Dermis microvascular lymphatic vessel endothelial cell (primary cell): Measurements from ENCODE around the gene RGS16. TPM values are rescaled to one million over a fixed set of nuclear protein-coding genes. Genes with fewer than 3 reads are reported as not detected.
"Not testable (repeated sequence)": the region's sequence is repeated elsewhere in the genome, so short reads cannot be mapped to it uniquely, and the experiment has no call there.

Experiments
- DNase-seq, 2 donors: peaks; one replicate each; pipeline versions ENCODE4 v3.0.0 to v3.0.0-alpha.2; 2010; ENCODE audit warnings: low read depth in 2 of 2
- total RNA-seq: library from RNA; depleted of rRNA; stranded (reverse); fragments of >200 nt; gene quantifications from 2 replicates; pipeline ENCODE4 v1.2.1, GENCODE V29; 2014

RGS16 gene
- total RNA-seq = 0.89 and 1.3 TPM in 2 replicates

DNA sequence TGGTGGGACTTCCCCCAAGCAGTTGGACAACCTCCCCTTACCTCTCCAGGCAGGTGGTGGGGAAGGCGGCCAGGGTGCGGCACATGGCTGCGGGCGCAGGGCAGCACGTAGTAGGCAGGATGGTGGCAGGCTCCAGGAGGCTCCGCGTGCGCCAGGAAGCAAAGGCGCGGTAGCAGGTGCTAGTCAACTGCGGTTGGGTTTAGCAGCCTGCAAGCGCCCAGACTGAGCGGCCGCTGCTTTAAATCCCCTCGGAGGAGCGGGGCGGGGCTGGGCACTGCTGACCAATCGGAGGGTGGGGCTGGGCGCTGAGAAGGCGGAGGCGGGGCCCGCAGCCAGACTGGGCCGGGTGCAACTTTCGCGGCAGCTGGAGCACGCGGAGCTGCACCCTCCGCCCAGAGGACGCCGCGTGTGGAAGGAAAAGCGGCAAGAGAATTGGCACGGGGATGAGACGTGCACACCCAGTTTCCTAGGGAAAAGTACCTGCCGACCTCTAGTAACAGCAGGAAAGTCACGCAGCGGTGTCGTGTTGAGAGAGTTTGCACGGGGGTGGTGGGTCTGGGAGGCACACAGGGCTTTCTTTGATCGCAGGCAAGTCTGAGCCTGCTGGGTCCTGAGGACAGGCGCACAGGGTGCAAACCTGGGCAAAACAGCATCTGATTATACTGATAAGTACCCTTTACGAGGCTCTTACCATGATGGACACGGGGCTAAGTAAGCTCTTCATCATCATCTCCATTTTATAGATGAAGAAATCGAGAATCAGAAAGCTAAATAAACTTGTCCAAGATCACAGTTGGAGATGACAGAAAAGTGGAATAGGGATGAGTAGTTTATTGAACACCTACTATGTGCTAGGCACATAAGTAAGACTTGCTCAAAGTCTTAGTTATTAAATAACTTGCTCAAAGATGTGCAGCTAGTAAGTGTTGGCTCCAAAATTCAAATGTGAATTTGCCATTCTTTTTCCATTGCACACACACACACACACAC is at the start of gene RGS16:
Gene RGS16 (minus strand): TSS at position 215 of the 990 bp plus-strand sequence. CDS start 130 bp downstream, at position 85.
- peak; percentile 16 to 72 for DNase-seq

DNA sequence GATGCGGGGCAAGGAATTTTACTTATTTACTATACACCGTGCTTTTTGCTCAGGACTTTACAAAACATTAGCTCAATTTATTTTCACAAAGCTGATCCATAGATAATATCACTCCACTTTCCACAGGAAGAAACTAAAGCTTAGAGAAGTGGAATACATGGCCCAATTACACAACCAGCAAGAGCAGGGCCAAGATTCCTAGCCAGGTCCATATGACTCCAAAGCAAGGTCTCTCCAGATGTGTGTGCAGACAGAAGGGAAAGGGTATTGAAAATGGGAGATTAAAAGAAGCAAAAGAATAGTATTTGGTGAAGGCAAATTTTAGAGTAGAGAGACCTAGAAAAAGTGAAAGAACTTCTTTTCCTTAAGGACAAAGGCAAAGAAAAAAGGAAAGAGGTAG is 49.8 kb upstream of the RGS16 start:
- no peak for DNase-seq

GRCh38 chr1:182652933-182653332 is 48.7 kb upstream of the RGS16 start:
- DNase-seq = no peak

DNA sequence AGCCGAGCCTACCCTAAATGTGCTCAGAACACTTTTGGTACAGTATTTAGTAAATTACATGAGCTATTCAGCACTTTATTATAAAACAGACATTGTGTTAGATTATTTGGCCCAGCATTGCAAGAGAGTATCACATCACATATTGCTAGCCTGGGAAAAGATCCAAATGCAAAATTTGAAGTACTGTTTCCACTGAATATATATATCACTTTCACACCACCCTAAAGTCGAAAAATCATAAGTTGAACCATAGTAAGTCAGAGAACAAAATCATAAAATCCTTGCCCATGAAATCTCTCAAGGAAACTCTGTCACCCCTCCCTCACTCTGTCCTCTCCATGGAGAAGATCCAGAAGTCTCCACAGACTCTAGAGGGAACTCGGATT is 47.1 kb upstream of the RGS16 start:
- DNase-seq = no peak

DNA sequence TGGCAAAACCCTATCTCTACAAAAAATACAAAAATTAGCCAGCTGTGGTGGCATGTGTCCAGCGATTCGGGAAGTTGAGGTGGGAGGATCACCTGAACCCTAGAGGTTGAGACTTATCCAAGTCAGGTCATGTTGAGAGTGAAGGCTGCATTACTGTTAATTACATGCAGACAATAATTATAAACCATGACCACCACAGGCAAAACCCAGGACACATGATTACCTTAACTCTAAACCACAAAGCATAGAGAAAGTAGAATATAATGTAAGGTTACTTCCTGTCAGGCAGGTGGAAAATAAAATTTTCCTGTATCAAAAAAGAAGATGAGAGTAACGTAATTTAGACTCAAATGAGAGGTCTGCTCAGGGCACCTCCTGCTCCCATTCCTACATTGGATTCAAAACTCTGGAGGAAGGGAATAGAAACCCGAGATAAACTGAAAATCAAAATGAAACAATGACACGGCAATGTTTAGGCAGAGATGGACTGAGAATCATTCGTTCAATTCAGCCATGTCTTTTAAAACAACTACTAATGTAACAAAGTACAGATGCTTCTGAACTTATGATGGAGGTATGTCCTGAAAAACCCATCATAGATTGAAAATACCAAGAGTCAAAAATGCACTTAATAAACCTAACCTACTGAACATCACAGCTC is 46.6 kb upstream of the RGS16 start:
- DNase-seq = no peak

DNA sequence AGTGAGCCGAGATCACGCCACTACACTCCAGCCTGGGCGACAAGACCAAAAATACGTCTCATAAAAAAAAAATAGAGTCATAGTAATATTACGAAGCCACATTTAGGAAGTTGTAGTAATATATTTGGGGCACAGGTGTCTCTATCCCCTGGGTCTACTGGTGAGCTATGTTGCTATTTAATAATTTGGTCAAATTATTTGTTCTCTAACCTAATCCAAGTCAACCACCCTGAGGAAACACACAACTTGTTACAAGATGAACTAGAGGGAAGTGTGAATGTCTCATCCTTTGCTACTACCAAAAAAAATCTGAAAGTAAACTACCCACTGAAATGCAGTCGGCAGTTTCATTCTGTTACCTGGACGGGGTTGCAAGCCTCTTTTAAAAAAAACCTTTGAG is 44.9 kb upstream of the RGS16 start:
- DNase-seq = no peak

DNA sequence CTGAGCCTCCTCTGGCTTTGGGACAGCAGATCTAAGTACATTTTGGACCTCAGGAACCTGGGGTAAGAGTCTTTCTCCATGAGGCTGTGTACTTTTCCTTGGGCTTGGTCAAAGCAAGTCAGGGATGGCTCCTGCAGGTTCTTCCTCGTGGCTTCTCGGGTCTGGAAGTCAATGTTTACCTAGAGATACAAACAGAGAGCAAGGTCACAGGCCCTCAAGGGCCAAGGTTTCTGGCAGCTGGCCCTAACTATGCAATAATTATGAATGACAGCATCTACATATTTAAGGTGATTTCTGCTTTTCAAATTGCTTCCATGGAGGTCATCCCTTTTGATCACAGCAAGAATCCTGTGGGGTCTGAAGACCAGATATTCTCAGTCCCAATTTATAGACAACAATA is 42.5 kb upstream of the RGS16 start:
- DNase-seq = no peak

GRCh38 chr1:182644886-182645285 is 40.7 kb upstream of the RGS16 start:
- no peak for DNase-seq

- no peak for DNase-seq
Measured at GRCh38 chr1:182643699-182644098, 39.5 kb upstream of the RGS16 start.

DNA sequence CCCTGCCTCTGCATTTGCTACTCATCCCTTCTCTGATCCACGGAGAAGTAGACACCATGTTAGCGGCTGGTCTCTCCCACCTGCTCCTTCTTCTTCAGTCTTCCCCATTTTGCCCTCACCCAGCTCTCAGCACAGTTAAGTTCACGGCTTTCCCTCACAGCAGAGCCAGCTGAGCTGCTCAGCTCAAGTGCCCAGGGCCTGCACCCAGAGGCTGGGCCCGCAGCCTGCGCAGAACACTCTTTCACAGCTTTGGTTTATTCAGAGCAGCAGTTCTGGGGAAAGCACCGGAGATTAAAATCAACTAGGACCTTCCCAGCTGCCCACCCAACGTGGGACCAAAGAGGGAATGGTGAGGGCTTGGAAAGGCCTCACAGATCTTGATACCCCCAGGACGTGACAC is 38.3 kb upstream of the RGS16 start:
- no peak for DNase-seq

DNA sequence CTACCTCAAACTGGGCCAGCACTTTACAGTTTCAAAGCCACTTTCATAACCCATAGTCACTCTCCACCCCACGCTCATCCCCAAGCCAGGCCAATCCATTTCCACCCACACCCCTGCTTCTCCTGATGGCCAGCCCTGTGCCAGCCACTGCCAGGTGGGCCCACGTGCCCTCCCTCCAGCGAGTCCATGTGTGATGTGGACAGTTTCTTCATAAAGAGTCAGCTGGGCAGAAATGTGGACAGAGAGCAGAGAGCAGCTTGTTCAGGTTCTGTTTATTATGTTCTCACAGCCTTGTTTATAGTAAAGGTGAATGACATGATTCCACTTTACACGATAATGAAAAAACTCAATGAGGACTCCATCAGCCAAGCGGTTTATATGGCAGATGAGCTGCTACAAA is 37.4 kb upstream of the RGS16 start:
- DNase-seq = no peak

DNA sequence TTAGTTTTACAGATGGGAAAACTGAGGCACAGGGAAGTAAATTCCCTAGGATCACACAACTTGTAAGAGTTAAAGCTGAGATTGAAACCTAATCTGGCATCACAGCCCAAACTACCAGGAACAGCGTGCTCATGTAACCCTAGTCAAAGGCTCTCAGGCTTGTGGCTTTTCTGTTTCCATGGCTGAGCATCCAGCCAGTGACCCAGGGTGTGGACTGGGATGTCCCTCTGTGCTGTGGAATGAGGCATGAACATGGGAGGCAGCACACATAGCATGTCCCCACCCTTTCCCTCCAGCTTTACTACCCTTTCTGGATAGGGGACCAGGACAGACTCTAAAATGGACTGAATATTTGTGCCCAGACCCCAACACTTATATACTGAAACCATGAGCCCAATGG is 35.1 kb upstream of the RGS16 start:
- no peak for DNase-seq

DNA sequence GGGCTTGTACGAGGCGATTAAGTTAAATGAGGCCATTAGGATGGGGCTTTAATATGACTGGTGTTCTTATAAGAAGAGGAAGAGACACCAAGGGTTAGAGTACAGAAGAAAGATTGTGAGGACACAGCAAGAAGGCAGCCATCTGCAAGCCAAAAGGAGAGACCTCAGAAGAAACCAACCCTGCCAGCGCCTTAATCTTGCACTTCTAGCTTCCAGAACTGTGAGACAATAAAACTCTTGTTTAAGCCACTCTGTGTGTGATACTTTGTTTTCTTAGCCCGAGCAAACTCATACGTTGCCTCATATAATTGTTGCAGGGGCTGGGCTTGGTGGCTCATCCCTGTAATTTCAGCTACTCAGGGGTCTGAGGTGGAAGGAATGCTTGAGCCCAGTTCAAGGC is 33.6 kb upstream of the RGS16 start:
- no peak for DNase-seq

GRCh38 chr1:182635871-182636270 is 31.7 kb upstream of the RGS16 start:
- no peak for DNase-seq

DNA sequence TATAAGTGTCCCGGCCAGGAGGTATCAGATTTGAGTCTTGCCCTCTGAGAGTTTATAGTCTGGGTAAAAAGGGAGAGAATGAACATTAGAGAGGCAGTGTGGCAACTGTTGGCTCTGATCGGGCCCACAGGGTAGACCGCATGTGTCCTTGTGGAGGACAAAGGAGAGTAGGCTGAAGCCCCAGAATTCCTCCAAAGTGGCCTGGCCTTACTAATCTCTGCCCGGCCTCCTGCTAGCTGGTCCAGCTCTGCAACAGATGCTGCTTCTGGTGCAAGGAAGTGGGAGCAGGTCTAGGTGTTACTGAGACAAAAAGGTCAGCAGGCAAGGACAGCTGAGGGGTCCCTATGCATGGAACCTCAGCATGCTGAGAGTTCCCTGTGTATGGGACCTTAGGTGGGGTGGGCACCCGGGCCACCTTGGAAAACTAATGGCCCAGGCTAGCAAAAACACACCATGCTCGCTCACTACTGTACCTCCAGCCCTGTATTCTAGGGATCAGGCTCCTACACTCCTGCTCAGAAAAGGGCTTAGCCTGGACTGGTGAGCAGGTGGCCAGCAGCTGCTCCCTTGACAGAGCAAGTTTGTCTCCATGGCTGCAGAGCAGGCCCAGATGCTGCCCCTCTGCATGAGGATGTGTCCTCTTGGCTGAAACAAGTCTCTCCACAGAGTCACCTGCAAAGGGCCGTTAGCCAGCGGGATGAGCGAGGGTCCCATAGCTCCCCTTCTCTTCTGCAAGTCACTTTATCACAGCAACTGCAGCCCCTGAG is 30.3 kb upstream of the RGS16 start:
- no peak for DNase-seq

GRCh38 chr1:182633657-182634281 is 29.6 kb upstream of the RGS16 start:
- peak in 1 of 2 donors; percentile 7 for DNase-seq

DNA sequence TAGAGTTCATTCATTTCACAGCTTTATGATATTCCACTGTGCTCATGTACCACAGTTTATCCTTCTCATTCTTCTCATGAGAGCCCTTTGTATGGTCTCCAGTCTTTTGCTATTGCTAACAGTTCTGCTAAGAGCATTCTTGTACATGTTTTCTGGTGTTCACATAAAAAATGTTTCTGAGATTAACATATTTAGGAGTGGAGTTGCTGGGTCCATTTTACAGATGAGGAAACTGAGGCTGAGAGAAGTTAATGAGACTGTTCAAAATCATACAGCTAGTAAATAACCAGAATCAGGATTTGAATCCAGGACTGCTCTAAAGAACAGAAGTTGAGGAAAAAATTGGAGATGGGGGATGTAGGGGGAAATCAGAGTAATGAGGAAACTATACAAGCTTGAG is 28.8 kb upstream of the RGS16 start:
- no peak for DNase-seq

GRCh38 chr1:182632441-182632857 is 28.3 kb upstream of the RGS16 start:
- DNase-seq = not testable (repeated sequence)

DNA sequence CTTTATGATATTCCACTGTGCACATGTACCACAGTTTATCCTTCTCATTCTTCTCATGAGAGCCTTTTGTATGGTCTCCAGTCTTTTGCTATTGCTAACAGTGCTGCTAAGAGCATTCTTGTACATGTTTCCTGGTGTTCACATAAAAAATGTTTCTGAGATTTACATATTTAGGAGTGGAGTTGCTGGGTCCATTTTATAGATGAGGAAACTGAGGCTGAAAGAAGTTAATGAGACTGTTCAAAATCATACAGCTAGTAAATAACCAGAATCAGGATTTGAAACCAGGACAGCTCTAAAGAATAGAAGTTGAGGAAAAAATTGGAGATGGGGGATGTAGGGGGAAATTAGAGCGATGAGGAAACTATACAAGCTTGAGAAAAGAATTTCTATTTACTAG is 27.8 kb upstream of the RGS16 start:
- DNase-seq = no peak

GRCh38 chr1:182631053-182631677 is 27.0 kb upstream of the RGS16 start:
- no peak for DNase-seq

DNA sequence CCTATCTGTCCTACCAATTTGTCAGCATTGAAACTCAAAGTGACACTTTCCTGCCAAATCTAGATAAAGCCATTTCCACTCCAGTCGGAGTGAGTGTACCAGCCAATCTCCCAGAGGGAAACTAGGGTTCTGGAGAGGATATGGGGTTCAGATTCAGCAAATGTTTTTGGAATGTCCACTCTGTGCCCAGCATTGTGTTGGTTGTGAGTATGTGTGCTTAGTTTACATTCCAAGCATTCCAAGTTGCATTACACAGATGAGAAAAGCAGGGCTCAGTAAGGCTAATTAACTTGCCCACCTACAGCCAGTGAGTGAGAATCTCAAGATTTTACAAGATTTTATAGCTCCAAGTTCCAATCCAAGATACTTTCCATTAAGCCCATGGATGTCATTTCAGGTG is 26.4 kb upstream of the RGS16 start:
- DNase-seq = no peak
